COR-L47 (cell line): Measurements from ENCODE around the gene DBH.
A peak's percentile ranks its signal among the peaks of the same experiment; 100 is the strongest.
"Not testable (repeated sequence)": the region's sequence is repeated elsewhere in the genome, so short reads cannot be mapped to it uniquely, and the experiment has no call there.

Experiments
- DNase-seq: peaks from one replicate; lab custom pipeline; 2025; lab: John Stamatoyannopoulos, UW

The DBH gene

GRCh38 chr9:133622555-133622954, 13.6 kb upstream of the DBH start:
- DNase-seq: no peak

- DNase-seq: not testable (repeated sequence)
Observed at GRCh38 chr9:133626008-133626407, 10.2 kb upstream of the DBH start.

- no peak for DNase-seq
Observed at GRCh38 chr9:133627341-133627740, 8.8 kb upstream of the DBH start.

- DNase-seq: no peak
Observed at GRCh38 chr9:133628766-133629165, 7.4 kb upstream of the DBH start.

- no peak for DNase-seq
Observed at GRCh38 chr9:133629221-133630110, 6.7 kb upstream of the DBH start.

GRCh38 chr9:133631111-133631510, 5.1 kb upstream of the DBH start:
- no peak for DNase-seq

- DNase-seq: peak; percentile 60
Observed at GRCh38 chr9:133632806-133633680, 3.1 kb upstream of the DBH start.

GRCh38 chr9:133633681-133634080, 2.5 kb upstream of the DBH start:
- no peak for DNase-seq

GRCh38 chr9:133634081-133634691, 2.0 kb upstream of the DBH start:
- DNase-seq: peak; percentile 70

- no peak for DNase-seq
Observed at GRCh38 chr9:133635098-133635497, 1.1 kb upstream of the DBH start.

GRCh38 chr9:133636902-133637301, 739 bp downstream of the DBH start:
- no peak for DNase-seq

GRCh38 chr9:133637451-133638055, 1.4 kb downstream of the DBH start:
- no peak for DNase-seq

GRCh38 chr9:133638076-133638475, 1.9 kb downstream of the DBH start:
- no peak for DNase-seq

- no peak for DNase-seq
Observed at GRCh38 chr9:133638711-133639110, 2.5 kb downstream of the DBH start.

GRCh38 chr9:133639613-133640012, 3.5 kb downstream of the DBH start:
- DNase-seq: no peak

- DNase-seq: no peak
Observed at GRCh38 chr9:133640160-133640559, 4.0 kb downstream of the DBH start.

GRCh38 chr9:133640580-133641395, 4.6 kb downstream of the DBH start:
- DNase-seq: no peak

- no peak for DNase-seq
Observed at GRCh38 chr9:133641396-133641655, 5.2 kb downstream of the DBH start.

- no peak for DNase-seq
Observed at GRCh38 chr9:133641861-133642595, 5.9 kb downstream of the DBH start.

GRCh38 chr9:133642708-133643361, 6.7 kb downstream of the DBH start:
- no peak for DNase-seq
